ENCODE measurements around the gene NELFB.
"Not testable (repeated sequence)": the region's sequence is repeated elsewhere in the genome, so short reads cannot be mapped to it uniquely, and the experiment has no call there.

NELFB gene

DNA sequence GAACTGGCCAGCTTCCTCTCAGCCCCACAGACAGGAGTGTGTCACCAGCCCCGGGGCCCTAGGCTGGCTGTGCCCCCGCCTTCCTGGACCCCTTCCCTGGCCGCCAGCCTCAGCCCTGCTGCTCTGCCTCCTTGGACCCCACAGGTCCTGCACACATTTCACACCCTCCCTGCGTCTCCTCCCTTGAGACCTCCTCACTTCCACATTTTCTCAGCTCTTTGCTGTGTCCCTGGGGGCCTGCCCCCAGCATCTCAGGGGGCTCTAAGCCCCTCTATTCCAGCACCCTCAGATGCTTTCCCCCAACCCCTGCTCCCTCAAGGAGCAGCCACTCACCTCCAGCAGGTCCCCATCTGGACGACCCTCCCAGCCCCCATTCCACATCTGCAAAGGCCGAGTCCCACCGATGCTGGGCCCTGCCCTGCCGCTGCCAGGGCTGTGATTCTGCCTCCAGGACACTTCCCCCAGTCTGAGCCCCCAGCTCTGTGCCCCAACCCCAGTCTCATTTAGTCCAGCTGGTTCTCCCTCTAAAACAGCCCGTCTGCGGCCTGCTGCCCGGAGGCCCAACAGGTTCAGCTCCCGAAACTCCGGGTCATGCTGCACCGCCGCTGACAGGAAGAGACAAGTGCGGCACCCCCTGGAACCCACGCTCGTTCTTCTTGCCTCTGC, 20.2 kb upstream of the NELFB start:
- DNase-seq (ENCODE audit: low spot score): no peak

DNA sequence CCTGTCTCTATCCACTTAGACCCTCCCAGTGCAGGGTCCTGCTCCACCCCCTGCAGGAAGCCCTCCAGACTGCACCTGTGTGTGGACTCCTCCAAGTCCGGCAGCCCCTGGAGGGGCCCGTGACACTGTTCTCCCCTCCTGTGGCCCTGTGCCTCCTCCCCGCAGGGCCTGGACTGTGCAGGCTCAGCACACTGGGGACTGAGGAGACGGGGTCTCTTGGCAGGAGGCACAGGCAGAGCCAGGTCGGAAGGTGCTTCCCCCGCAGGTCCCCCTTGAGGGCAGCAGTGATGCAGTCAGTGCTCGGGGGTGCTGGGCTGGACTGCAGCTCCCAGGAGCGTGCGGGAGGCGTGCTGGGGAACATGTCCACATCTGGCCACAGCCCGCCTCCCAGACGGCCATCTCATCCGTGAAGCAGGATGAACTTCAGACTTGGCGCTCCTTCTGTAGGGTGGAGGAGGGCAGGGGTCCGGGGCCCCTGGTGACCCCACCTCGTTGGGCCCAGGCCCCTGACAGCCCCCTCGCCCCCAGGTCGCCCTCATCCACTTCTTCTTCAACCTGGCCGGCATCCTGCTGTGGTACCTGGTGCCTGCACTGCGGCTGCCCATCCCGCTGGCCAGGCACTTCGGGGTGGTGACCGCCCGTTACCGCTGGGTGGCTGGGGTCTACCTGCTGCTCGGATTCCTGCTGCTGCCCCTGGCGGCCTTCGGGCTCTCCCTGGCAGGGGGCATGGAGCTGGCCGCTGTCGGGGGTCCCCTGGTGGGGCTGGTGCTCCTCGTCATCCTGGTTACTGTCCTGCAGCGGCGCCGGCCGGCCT, 19.5 kb upstream of the NELFB start:
- no peak for DNase-seq (ENCODE audit: low spot score)

DNA sequence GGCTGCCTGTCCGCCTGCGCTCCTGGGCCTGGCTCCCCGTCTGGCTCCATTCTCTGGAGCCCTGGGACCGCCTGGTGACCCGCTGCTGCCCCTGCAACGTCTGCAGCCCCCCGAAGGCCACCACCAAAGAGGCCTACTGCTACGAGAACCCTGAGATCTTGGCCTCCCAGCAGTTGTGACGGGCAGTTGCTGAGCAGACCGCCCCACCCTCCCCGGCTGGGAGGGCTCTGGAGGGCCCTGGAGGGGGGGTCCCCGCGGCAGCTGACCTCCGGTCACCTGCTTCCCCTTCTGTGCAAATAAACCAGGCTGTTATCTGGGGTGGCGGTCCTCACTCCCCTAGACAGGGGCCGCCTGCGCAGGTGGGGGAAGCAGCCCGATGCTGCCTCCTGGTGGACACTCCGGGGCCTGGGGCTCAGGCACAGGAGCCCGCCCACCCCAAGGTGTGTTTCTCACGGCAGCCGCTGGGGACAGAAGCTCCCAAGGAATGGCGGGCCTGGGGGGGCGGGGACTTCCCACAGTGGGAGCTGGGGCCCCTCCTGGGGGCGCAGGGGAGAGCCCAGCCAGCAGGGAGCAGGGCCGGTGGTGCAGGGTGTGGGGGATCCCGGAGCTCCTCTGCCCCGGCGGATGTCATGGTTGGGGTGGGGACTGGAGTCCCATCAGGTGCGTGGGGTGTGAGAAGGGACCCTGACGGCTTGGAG, 18.7 kb upstream of the NELFB start:
- peak; percentile 93 for DNase-seq (ENCODE audit: low spot score)

DNA sequence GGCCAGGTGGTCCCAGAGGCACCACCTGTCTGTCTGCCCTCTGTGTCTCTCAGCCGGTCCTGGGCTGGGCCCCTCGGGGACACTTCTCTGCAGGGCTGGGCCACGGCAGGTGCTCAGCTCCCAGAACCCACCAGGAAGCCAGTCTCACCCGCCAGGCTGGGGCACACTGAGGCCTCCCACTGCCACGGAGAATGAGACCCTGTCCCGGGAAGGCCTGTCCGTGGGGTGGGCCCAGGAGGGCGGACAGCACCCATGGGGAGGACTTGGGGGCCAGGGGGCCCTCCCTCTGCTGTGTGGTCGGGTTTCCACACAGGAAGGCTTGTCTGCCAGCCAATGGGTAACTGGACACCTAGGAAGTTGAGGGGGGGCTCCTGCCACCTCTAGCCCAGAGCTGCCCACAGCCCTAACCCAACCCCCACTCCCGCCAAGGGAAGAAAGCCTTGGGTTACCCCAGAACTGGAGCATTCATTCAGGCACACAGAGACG, 18.1 kb upstream of the NELFB start:
- DNase-seq (ENCODE audit: low spot score): no peak

DNA sequence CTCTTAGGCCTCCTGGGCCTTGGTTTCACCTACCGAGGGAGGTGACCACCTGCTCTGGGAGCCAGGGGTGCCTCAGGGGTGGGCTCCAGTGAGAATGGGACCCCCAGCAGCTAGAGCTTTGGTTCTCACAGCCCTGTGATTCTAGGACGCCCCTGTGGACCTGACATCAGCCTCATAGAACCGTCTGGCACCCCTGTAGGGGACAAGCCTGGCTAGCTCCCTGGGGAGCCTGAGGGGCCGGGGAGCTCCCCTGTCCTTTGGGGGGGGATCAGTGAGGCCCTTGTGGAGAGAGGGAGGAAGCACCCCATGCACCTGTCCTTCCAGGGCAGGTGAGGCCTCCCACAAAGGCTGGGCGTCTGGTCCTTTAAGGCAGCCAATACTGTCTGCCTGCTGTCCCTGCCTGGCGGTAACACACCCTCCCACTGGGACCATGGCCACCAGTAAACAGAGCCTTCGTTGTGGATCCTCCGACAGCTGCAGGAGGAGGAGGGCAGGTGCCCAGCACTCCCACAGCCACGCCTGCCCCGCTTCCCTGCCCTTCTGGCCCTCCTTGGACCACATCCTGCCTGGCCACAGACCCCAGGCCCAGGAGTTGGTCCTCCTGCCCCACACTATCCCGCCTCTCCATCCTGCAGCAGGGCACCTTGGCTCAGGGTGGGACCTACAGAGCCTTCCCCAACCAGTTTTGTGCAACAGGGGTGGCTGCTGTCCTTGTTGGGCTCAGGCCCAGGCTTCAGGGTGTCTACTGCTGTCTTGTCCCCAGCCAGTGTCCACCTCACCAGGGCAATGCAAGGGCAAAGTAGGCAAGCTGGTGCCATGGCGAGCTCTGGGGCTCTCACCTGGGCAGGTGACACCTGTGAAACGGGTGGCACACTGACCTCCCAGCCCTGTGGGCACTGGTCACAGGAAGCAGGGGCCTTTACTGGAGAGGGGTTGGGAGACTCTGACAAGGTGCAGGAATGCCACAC, 17.1 kb upstream of the NELFB start:
- no peak for DNase-seq (ENCODE audit: low spot score)

DNA sequence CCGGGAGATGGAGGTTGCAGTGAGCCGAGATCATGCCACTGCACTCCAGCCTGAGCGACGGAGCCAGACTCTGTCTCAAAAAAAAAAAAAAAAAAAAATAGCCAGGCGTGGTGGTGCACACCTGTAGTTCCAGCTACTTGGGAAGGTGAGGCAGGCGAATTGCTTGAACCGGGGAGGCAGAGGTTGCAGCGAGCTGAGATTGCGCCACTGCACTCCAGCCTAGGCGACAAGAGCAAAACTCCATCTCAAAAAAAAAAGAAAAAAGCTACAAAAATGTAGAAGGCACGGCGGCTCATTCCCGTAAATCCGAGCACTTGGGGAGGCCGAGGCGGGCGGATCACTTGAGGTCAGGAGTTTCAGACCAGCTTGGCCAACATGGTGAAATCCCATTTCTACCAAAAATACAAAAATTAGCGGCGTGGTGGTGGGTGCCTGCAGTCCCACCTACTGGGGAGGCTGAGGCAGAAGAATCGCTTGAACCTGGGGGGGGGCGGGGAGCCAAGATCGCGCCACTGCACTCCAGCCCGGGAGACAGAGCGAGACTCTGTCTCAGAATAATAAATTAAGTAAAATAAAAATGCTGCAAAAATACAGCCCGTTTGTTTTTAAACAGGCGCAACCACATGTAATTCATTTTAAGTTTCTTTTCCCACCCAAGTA, 15.5 kb upstream of the NELFB start:
- DNase-seq (ENCODE audit: low spot score): not testable (repeated sequence)

DNA sequence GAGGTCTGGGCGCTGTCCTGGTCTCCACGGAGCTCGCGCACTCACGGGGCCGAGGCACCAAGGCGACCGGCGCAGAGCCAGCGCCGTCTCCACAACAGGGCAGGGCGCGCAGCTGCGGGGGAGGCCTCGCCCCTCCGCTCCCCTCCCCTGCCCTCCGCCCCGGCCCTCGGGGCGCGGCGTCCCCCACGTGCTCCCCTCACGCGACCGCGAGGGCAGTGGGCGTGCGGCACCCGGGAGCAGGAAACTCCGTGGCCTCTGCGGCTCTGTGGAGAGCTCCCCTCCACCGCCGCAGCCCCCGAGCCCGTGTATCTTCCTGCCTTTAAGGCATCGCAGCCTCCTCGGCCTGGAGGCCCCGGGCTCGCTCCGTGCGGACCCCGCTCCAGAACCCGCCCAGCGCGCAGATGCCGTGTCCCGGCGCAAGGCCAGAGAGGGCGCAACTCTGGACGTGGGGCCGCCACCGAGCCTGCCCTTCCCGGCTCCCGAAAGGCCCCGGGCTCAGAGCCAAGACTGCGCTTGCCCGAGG, 14.7 kb upstream of the NELFB start:
- DNase-seq (ENCODE audit: low spot score): peak; percentile 81

DNA sequence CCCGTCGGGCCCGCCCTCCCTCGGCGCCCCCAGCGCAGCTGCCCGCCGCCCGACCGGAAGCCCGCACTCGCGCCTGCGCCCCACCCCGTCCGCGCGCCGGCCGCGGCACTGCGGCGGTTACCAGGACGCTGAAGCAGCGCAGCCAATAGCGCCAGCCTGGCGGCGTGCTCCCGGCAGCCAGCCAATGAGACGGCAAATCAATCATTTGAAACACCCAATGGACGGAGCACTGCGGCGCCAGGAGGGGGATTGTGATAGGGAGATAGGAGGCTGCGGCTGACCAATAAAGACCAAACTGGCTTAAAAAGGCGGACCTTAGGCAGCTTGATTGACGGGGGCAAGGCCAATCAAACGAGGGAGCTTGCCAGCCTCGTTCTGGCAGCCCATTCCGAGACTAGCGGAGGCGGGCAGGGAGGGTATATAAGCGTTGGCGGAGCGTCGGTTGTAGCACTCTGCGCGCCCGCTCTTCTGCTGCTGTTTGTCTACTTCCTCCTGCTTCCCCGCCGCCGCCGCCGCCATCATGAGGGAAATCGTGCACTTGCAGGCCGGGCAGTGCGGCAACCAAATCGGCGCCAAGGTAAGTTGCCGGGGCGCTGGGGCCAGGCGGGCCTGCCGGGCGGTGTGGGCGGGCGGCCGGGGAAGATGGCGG, 14.2 kb upstream of the NELFB start, which contains the start of gene TUBB4B:
TSS of gene TUBB4B (plus strand) at position 447 of the 649 bp plus-strand sequence. CDS start at position 521, 74 bp downstream.
- DNase-seq (ENCODE audit: low spot score): peak; percentile 95

DNA sequence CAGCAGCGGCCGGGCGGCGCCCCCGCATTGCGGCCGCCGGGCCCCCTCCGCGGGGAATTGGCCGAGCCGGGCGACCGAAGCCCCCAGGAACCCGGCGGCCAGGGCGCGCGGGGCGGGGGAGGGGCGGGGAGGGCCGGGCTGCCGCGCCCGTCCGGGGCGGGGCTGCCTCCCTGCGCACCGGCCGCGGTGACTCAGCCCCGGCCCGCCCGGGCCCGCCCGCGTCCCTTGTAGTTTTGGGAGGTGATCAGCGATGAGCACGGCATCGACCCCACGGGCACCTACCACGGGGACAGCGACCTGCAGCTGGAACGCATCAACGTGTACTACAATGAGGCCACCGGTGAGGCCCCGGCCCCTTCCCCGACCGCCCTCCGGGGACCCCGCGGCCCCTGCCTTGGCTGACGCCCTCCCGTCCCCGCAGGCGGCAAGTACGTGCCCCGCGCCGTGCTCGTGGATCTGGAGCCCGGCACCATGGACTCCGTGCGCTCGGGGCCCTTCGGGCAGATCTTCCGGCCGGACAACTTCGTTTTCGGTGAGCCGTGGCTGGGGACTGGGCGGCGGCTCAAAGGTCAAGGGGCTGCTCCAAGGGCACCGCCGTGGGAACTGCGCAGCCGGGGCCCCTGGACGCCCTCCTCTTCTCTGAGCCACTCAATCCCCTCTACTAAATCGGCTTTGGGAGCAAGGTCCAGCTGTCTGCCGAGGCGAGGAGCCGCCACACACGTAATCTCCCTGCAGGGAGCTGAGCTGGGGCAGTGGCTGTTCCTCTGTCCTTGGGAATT, 13.4 kb upstream of the NELFB start:
- peak; percentile 72 for DNase-seq (ENCODE audit: low spot score)

DNA sequence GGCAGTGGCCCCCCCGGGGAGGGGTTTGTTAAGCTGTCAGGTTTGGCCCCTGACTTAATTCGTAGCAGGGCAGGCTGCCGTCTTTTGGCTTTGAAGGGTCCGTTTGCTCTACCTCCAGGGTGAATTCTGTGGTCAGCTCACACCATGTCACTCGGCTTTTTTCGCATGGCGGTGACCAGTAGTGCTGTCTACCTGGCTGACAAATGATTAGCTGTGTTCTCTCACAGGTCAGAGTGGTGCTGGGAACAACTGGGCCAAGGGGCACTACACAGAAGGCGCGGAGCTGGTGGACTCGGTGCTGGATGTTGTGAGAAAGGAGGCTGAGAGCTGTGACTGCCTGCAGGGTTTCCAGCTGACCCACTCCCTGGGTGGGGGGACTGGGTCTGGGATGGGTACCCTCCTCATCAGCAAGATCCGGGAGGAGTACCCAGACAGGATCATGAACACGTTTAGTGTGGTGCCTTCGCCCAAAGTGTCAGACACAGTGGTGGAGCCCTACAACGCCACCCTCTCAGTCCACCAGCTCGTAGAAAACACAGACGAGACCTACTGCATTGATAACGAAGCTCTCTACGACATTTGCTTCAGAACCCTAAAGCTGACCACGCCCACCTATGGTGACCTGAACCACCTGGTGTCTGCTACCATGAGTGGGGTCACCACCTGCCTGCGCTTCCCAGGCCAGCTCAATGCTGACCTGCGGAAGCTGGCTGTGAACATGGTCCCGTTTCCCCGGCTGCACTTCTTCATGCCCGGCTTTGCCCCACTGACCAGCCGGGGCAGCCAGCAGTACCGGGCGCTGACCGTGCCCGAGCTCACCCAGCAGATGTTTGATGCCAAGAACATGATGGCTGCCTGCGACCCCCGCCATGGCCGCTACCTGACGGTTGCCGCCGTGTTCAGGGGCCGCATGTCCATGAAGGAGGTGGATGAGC, 12.6 kb upstream of the NELFB start:
- no peak for DNase-seq (ENCODE audit: low spot score)

DNA sequence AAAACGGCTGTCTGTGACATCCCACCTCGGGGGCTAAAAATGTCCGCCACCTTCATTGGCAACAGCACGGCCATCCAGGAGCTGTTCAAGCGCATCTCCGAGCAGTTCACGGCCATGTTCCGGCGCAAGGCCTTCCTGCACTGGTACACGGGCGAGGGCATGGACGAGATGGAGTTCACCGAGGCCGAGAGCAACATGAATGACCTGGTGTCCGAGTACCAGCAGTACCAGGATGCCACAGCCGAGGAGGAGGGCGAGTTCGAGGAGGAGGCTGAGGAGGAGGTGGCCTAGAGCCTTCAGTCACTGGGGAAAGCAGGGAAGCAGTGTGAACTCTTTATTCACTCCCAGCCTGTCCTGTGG, 11.9 kb upstream of the NELFB start:
- DNase-seq (ENCODE audit: low spot score): not testable (repeated sequence)

DNA sequence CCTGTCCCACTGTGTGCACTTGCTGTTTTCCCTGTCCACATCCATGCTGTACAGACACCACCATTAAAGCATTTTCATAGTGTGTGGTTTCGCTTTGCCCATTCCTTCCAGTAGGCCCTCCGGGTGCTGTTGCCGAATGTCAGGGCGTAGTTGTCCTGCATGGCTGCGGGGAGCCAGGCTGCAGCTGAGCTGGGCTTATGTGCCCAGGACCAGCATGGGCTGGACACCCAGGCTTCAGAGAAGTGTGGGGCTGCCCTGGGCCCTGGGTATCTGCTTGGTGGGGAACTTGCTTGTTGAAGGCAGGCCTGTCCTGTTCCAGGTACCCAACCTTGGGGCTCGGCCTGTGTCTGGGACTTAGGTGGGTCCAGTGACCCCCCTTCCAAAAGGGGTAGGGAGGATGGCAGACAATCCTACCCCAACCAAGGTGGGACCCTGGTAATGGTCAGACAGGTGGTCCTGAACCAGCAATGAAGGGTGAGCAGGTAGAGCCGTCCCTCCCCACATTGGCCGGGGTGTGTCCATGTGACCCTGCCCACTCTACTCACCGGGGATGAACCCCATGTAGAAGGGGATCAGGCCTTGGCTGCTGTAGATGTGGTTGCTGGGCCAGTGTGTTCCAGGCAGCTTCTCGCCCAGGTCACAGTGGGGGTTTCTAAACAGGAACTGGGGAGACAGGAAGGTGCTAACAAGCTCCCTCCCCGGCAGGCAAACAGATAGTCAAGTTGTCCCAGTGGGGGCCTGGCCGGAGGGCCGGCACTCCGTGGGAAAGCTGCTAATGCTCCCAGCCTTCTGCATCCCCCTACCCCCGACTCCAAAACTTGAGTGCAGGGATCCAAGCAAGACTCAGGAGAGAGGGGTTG, 11.3 kb upstream of the NELFB start:
- no peak for DNase-seq (ENCODE audit: low spot score)

DNA sequence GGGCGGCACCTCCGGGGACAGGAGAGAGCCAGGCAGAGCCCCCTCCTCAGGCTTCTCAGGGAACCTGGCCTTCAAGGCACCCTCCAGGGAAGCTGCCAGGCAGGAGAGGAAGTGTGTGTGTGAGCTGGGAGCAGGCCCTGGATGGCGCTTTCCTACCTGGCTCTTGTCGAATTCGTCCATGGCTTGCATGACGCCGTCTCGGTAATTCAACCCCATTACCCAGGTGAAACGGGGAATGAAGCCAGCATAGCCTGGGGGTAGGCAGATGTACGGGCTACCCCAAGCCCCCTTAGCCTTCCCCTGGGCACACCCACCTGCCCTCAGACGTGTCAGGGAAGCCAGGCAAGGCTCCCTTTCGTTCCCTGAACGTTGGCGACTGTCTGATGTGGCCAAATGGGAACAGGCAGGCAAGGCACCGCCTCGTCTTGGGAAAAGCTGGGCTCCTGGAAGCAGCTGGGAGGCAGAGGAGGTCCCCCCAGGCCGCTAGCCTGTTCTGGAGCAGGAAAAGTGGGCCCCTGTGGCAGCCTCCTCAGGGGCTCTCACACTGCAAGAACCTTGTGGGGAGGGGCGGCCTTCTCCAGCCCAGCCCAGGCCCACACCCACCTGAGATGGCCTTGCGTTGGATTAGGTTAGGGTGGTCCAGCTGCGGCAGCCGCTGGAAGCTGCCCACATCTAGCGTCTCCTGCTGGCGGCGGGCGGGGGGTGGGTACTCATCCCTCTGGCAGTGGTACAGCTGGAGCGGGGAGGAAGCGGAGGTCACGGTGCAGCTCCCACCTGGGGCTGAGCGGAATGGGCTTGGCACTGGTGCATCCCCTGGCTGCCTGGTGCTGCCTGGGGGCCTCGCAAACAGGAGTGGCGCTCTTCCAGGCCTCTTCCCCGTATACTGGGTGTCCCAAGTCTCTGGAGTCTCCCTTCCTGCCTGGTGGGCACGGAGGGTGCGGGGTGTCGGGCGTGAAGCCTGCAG, 10.4 kb upstream of the NELFB start:
- no peak for DNase-seq (ENCODE audit: low spot score)

DNA sequence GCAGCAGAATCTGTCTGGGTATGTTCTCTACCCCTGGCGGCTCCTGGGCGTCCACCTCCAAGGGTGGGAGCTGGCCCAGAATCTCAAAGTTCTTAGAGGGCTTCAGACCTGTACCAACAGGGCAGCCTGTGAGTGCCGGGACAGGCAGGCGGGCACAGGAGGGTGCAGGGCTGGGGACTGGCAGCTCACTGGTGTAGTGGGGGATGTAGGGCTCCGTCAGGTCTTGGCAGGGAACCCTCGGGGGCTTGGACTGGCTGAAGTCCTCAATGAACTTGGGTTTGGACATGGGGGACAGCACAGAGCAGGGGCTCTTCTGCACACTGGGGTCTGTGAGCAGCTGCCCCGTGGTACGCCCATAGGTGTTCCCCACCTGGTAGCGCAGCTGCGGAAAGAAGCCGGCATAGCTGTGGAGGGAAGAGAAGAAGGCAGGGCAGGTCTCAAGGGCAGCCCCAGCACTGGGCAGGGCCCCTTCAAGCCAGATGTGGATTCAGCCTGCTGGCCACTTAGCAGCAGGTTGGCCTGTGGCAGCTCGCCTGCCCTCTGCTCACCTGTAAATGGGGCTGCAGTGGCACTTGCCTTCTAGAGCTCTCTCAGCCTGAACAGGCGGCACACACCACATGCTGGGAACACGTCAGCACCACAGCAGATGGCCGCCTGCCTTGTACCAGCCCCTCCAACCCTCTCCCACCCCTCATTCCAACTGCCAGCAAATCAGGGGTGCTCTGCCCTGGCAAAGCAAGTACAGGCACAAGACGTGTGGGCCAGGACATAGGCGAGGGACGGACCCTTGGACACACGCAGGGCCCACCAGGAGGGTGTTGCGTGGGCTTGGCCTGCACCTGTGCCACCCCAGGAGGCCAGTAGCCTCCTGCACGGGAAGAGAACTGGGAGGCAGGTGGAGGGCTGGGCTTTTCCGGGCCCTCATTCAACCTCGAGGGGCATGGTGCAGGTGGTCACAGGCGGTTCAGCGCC, 9.4 kb upstream of the NELFB start:
- no peak for DNase-seq (ENCODE audit: low spot score)

Data from D341Med (cell line).